Fibroblast of lung (primary cell): ENCODE data around the gene RFC4. TPM values are rescaled to one million over a fixed set of nuclear protein-coding genes. Genes with fewer than 3 reads are reported as not detected.

ENCODE experiments used
- DNase-seq, 2 donors: peaks; one replicate each; pipeline versions ENCODE4 v3.0.0 to v3.0.0-alpha.2; 2010; ENCODE audit warnings: low read depth in 2 of 2
- H2AFZ ChIP-seq: 2 replicates; pipeline ENCODE4 v1.5.1; 2012; ENCODE audit warnings: low read length, control low read depth, inconsistent platforms
- H3K27ac ChIP-seq: 2 replicates; pipeline ENCODE4 v1.5.1; 2011; ENCODE audit warnings: low read length, control low read depth; ENCODE audit not compliant: insufficient read depth
- H3K27me3 ChIP-seq: 2 replicates; pipeline ENCODE4 v1.5.1; 2011; ENCODE audit warnings: mild to moderate bottlenecking, low read length; ENCODE audit not compliant: control insufficient read depth, insufficient read depth
- H3K36me3 ChIP-seq: 2 replicates; pipeline ENCODE4 v1.5.1; 2011; ENCODE audit warnings: low read length; ENCODE audit not compliant: control insufficient read depth, insufficient read depth
- H3K4me1 ChIP-seq: 2 replicates; pipeline ENCODE4 v1.5.1; 2011; ENCODE audit warnings: low read length; ENCODE audit not compliant: control insufficient read depth, insufficient read depth; ENCODE audit errors: extremely low read depth
- H3K4me2 ChIP-seq: 2 replicates; pipeline ENCODE4 v1.5.1; 2011; ENCODE audit warnings: low read length, control low read depth; ENCODE audit not compliant: insufficient read depth; ENCODE audit errors: extremely low read depth
- H3K4me3 ChIP-seq, 4 experiments: fragments of 200-600 bp in 1 of 4; sonication (generic) in 1 of 4; replicated peaks in 1 of 4; 2 replicates each; pipeline ENCODE4 v1.5.1; 2011 to 2016; ENCODE audit warnings: low read length in 4 of 4, low read depth in 3 of 4, mild to moderate bottlenecking in 3 of 4, control low read depth in 2 of 4, inconsistent platforms in 1 of 4, mixed read lengths in 1 of 4; ENCODE audit not compliant: insufficient read depth in 1 of 4; ENCODE audit errors: control extremely low read depth in 1 of 4
- H3K79me2 ChIP-seq: 2 replicates; pipeline ENCODE4 v1.5.1; 2012; ENCODE audit warnings: mild to moderate bottlenecking, low read length, inconsistent platforms; ENCODE audit not compliant: control insufficient read depth, insufficient read depth
- H3K9ac ChIP-seq: 2 replicates; pipeline ENCODE4 v1.5.1; 2011; ENCODE audit warnings: mild to moderate bottlenecking, low read length, control low read depth; ENCODE audit not compliant: insufficient read depth
- H3K9me3 ChIP-seq: 2 replicates; pipeline ENCODE4 v1.5.1; 2012; ENCODE audit warnings: low read depth, low read length; ENCODE audit not compliant: control insufficient read depth, insufficient read depth
- H4K20me1 ChIP-seq: 2 replicates; pipeline ENCODE4 v1.5.1; 2011; ENCODE audit warnings: low read length; ENCODE audit not compliant: control insufficient read depth, insufficient read depth; ENCODE audit errors: extremely low read depth
- CTCF ChIP-seq, 2 donors: IDR thresholded peaks in 1 of 2; conservative IDR thresholded peaks in 1 of 2; 1 replicate in 1 of 2; 2 replicates in 1 of 2; pipeline ENCODE4 v1.5.1; 2011 to 2012; ENCODE audit warnings: low read length in 2 of 2, control low read depth in 1 of 2, inconsistent platforms in 1 of 2, low read depth in 1 of 2, mild to moderate bottlenecking in 1 of 2
- EZH2 ChIP-seq: IDR thresholded peaks from 2 replicates; pipeline ENCODE4 v1.5.1; 2012; ENCODE audit warnings: low read length, control low read depth, mild to moderate bottlenecking; ENCODE audit errors: missing control alignments
- polyA plus RNA-seq, 2 donors: library from polyadenylated mRNA; depleted of rRNA in 1 of 2; stranded (reverse) in 1 of 2; unstranded in 1 of 2; fragments of >200 nt; gene quantifications; 2 replicates each; pipeline ENCODE4 v1.2.1, GENCODE V29; 2011 to 2012; ENCODE audit warnings: missing spikeins in 1 of 2
- total RNA-seq: library from RNA; depleted of rRNA; stranded (reverse); fragments of >200 nt; gene quantifications from 2 replicates; pipeline ENCODE4 v1.2.1, GENCODE V29; 2014

RFC4 gene
- total and polyA plus RNA-seq, 2 donors (not counting 1 experiment from before 2014, with no cell fraction given) = 15.0 to 16.8 TPM

- Histone ChIP-seq H3K4me2 (peak overlapping the region; percentile 9), H3K36me3 (peaks cover 22% of the 10 kb centered on the region), H3K9ac (no peak overlapping the region)
Observed at GRCh38 chr3:186787642-186788481, 18.4 kb downstream of the RFC4 start.

GRCh38 chr3:186786922-186787321 is 19.4 kb downstream of the RFC4 start:
- Histone ChIP-seq H2AFZ (no peak overlapping the region), H3K27me3 (no peaks in the 10 kb centered on the region), H3K9me3 (no peaks in the 10 kb centered on the region), H3K79me2 (peaks cover 51% of the 10 kb centered on the region), H3K4me3 (peak overlapping the region; percentile 97 to 100 (median 99)), H3K4me1 (no peaks in the 10 kb centered on the region), H3K36me3 (peaks cover 22% of the 10 kb centered on the region), H3K9ac (no peak overlapping the region), H3K4me2 (peak overlapping the region; percentile 82), H3K27ac (no peak overlapping the region), H4K20me1 (peaks cover 14% of the 10 kb centered on the region)
- DNase-seq = no peak
- TF ChIP-seq CTCF (conservative IDR thresholded peaks at IDR 0.05 in 1 of 2, IDR thresholded peaks at IDR 0.05 in 1 of 2; ENCODE audit: low read depth in 1 of 2, low read length in 2 of 2) (no peak), EZH2 (no peak)

More at GRCh38 chr3:186787642-186788481, 18.4 kb downstream of the RFC4 start:
- no peak for DNase-seq
- Histone ChIP-seq H3K9me3 (no peaks in the 10 kb centered on the region), H4K20me1 (peaks cover 14% of the 10 kb centered on the region), H3K79me2 (peaks cover 51% of the 10 kb centered on the region), H3K27ac (no peak overlapping the region), H3K27me3 (no peaks in the 10 kb centered on the region), H2AFZ (no peak overlapping the region), H3K4me3 (peak overlapping the region in 2 of 4 experiments; percentile 99 to 100), H3K4me1 (no peaks in the 10 kb centered on the region)
- no peak for TF ChIP-seq EZH2
- no peak for TF ChIP-seq CTCF (conservative IDR thresholded peaks at IDR 0.05 in 1 of 2, IDR thresholded peaks at IDR 0.05 in 1 of 2; ENCODE audit: low read depth in 1 of 2, low read length in 2 of 2)

- no peak for TF ChIP-seq EZH2
- no peak for TF ChIP-seq CTCF (conservative IDR thresholded peaks at IDR 0.05 in 1 of 2, IDR thresholded peaks at IDR 0.05 in 1 of 2; ENCODE audit: low read depth in 1 of 2, low read length in 2 of 2)
- Histone ChIP-seq H3K4me2 (peak overlapping the region; percentile 82), H3K4me3 (peak overlapping the region; percentile 97 to 100 (median 99)), H2AFZ (no peak overlapping the region), H3K36me3 (peaks cover 22% of the 10 kb centered on the region), H3K4me1 (no peaks in the 10 kb centered on the region), H4K20me1 (peaks cover 14% of the 10 kb centered on the region), H3K79me2 (peaks cover 51% of the 10 kb centered on the region), H3K27ac (peak overlapping the region; percentile 12), H3K9me3 (no peaks in the 10 kb centered on the region), H3K9ac (no peak overlapping the region), H3K27me3 (no peaks in the 10 kb centered on the region)
- no peak for DNase-seq
Observed at GRCh38 chr3:186785495-186786018, 20.7 kb downstream of the RFC4 start.
